Adipocyte (in vitro differentiated cells): ENCODE results near the gene DNAH12.

Source experiments
- DNase-seq: peaks from one replicate; pipeline ENCODE4 v3.0.0-alpha.2; 2015; ENCODE audit warnings: low read depth
- H3K27me3 ChIP-seq: replicated peaks from 2 replicates; pipeline ENCODE4 v1.7.0; 2013; ENCODE audit warnings: mild to moderate bottlenecking, low read length, moderate library complexity; ENCODE audit not compliant: control insufficient read depth, insufficient read depth
- H3K36me3 ChIP-seq: 2 replicates; pipeline ENCODE4 v1.7.0; 2013; ENCODE audit warnings: low read length, mild to moderate bottlenecking, moderate library complexity; ENCODE audit not compliant: control insufficient read depth, insufficient read depth, severe bottlenecking
- H3K4me1 ChIP-seq: 2 replicates; pipeline ENCODE4 v1.7.0; 2013; ENCODE audit warnings: mild to moderate bottlenecking, low read length, moderate library complexity; ENCODE audit not compliant: control insufficient read depth, insufficient read depth
- H3K4me3 ChIP-seq: 2 replicates; pipeline ENCODE4 v1.7.0; 2013; ENCODE audit warnings: mild to moderate bottlenecking, low read length, moderate library complexity
- H3K9ac ChIP-seq: 2 replicates; pipeline ENCODE4 v1.7.0; 2013; ENCODE audit warnings: mild to moderate bottlenecking, low read length, moderate library complexity
- H3K9me3 ChIP-seq: 2 replicates; pipeline ENCODE4 v1.7.0; 2013; ENCODE audit warnings: mild to moderate bottlenecking, low read length, moderate library complexity; ENCODE audit not compliant: control insufficient read depth

The DNAH12 gene

DNA sequence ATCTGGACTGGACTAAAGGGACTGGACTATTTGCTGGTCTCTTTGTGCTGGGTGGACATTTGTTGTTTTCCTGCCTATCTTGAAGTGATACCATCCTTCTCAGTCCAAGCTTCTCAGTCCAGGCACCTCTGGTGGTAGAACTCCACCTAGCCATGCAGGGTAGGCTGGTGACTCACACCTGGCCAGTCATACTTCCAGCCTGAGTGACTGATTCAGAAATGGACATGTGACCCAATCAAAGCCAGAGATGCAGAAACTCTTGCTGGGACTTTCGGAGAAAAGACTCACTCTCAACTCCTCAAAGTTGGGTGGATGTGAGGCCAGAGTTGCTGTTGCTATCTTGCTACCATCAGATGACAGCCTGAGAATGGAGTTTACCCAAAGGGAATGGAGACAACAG, 246.1 kb downstream of the DNAH12 start:
- Histone ChIP-seq H3K4me1 (no peaks in the 10 kb centered on the region), H3K36me3 (no peaks in the 10 kb centered on the region), H3K27me3 (no peaks in the 10 kb centered on the region), H3K9ac (no peak overlapping the region), H3K9me3 (no peaks in the 10 kb centered on the region), H3K4me3 (no peak overlapping the region)
- DNase-seq, result no peak

DNA sequence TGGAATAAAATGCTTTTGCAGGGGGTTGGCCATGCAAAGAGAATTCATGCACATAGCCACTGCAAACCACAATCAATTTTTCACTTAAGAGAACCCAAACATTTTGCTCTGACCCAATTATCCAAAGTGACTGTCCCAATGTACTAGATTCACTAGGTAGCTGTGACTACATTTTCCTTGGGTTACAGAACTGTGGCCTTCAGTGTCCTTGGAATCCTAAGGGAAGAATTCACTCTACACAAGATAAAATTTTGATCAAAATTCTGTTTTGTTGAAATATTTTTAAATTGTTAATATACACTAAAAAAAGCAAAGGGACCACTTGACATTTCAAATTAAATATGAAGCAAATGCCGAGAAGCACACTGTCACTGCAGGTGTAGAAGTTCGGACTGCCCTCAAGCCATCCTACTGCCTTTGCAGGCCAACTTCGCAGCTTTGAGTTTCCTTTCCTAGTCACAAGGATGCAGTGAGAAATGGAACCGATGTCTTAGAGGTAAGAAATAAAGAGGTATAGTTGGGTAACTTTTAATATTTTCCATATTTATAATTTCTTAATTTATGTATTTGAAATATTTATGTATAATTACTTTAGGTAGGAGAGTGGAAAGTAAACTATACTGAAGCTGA, 251.1 kb downstream of the DNAH12 start:
- no peak overlapping the region for H3K9ac ChIP-seq
- no peaks in the 10 kb centered on the region for H3K4me1 ChIP-seq
- H3K36me3 ChIP-seq, result no peaks in the 10 kb centered on the region
- H3K9me3 ChIP-seq, result no peaks in the 10 kb centered on the region
- no peaks in the 10 kb centered on the region for H3K27me3 ChIP-seq
- DNase-seq, result no peak
- H3K4me3 ChIP-seq, result no peak overlapping the region

- H3K36me3 ChIP-seq, result no peaks in the 10 kb centered on the region
- H3K9me3 ChIP-seq, result no peaks in the 10 kb centered on the region
- no peaks in the 10 kb centered on the region for H3K27me3 ChIP-seq
- no peak within 1 kb of the TSS for H3K9ac ChIP-seq
- DNase-seq, result no peak
- no peaks in the 10 kb centered on the region for H3K4me1 ChIP-seq
- no peak within 1 kb of the TSS for H3K4me3 ChIP-seq
These were observed 251.8 kb downstream of the DNAH12 start, which contains the start of gene ASB14 for GRCh38 chr3:57292159-57292896. Gene ASB14 (minus strand): TSS chr3:57292685. CDS start chr3:57292033, 652 bp downstream.

- Histone ChIP-seq H3K4me1 (no peaks in the 10 kb centered on the region), H3K4me3 (no peak overlapping the region), H3K36me3 (no peaks in the 10 kb centered on the region), H3K27me3 (no peaks in the 10 kb centered on the region), H3K9me3 (peaks cover 4% of the 10 kb centered on the region), H3K9ac (no peak overlapping the region)
- no peak for DNase-seq
These were observed 255.7 kb downstream of the DNAH12 start for GRCh38 chr3:57288403-57288802.

- H3K9ac ChIP-seq, result no peak overlapping the region
- H3K9me3 ChIP-seq, result peaks cover 4% of the 10 kb centered on the region
- H3K36me3 ChIP-seq, result no peaks in the 10 kb centered on the region
These were observed 256.9 kb downstream of the DNAH12 start for GRCh38 chr3:57287205-57287604.

GRCh38 chr3:57283334-57283733, 260.8 kb downstream of the DNAH12 start:
- Histone ChIP-seq H3K4me3 (no peak overlapping the region), H3K9me3 (peaks cover 4% of the 10 kb centered on the region), H3K27me3 (no peaks in the 10 kb centered on the region), H3K4me1 (peaks cover 4% of the 10 kb centered on the region), H3K9ac (no peak overlapping the region), H3K36me3 (no peaks in the 10 kb centered on the region)
- DNase-seq, result no peak

More at GRCh38 chr3:57287205-57287604, 256.9 kb downstream of the DNAH12 start:
- H3K4me1 ChIP-seq, result no peaks in the 10 kb centered on the region
- H3K27me3 ChIP-seq, result no peaks in the 10 kb centered on the region
- H3K4me3 ChIP-seq, result no peak overlapping the region
- DNase-seq, result no peak

GRCh38 chr3:57281715-57282114, 262.4 kb downstream of the DNAH12 start:
- Histone ChIP-seq H3K36me3 (no peaks in the 10 kb centered on the region), H3K4me1 (peaks cover 4% of the 10 kb centered on the region), H3K27me3 (no peaks in the 10 kb centered on the region), H3K9me3 (peaks cover 4% of the 10 kb centered on the region), H3K9ac (no peak overlapping the region), H3K4me3 (no peak overlapping the region)
- no peak for DNase-seq

DNA sequence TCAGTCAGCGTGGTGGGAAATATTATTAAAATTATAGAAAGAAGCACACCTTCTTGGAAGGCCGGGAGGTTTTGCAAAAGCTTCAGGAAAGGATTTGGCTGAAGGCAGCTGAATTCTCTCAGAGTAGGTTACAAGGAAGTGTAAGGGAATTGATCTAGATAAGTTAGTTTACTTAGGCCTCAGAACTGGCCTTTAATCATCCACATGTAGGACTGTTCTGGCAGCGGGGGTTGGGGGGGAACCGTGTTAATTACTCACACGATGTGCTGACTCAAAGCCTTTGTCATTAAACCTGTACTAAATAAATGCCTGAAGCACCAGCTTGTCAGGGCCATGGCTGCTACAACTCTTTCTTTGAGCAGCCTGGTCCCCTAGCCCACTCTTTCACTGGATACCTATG, 264.5 kb downstream of the DNAH12 start:
- Histone ChIP-seq H3K36me3 (peaks cover 3% of the 10 kb centered on the region), H3K9me3 (no peaks in the 10 kb centered on the region), H3K27me3 (no peaks in the 10 kb centered on the region), H3K4me3 (no peak overlapping the region), H3K9ac (no peak overlapping the region), H3K4me1 (peaks cover 4% of the 10 kb centered on the region)
- no peak for DNase-seq

- no peak for DNase-seq
- peaks cover 6% of the 10 kb centered on the region for H3K36me3 ChIP-seq
These were observed 265.9 kb downstream of the DNAH12 start for GRCh38 chr3:57278237-57278636.

DNA sequence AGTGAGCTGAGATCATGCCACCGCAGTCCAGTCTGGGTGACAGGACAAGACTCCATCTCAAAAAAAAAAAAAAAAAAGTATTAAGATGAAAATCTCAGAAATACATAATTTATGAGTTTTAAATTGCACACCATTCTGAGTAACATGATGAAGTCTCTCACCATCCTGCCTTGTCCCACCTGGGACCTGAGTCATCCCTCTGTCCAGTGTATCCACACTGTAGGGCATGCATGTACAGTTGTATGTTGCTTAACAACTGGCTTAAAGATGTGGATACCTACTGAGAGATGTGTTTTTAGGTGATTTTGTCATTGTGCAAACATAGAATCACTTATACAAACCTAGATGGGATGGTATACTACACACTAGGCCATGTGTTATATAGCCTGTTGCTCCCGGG, 268.8 kb downstream of the DNAH12 start:
- Histone ChIP-seq H3K9me3 (no peaks in the 10 kb centered on the region), H3K27me3 (no peaks in the 10 kb centered on the region), H3K4me3 (no peak overlapping the region), H3K9ac (no peak overlapping the region), H3K4me1 (no peaks in the 10 kb centered on the region), H3K36me3 (peaks cover 13% of the 10 kb centered on the region)
- DNase-seq, result no peak

More at GRCh38 chr3:57278237-57278636, 265.9 kb downstream of the DNAH12 start:
- Histone ChIP-seq H3K4me3 (no peak overlapping the region), H3K9ac (no peak overlapping the region), H3K27me3 (no peaks in the 10 kb centered on the region), H3K4me1 (peaks cover 4% of the 10 kb centered on the region), H3K9me3 (no peaks in the 10 kb centered on the region)

- DNase-seq, result no peak
- H3K4me3 ChIP-seq, result no peak overlapping the region
- no peaks in the 10 kb centered on the region for H3K9me3 ChIP-seq
- no peaks in the 10 kb centered on the region for H3K4me1 ChIP-seq
- no peaks in the 10 kb centered on the region for H3K27me3 ChIP-seq
- peaks cover 18% of the 10 kb centered on the region for H3K36me3 ChIP-seq
- H3K9ac ChIP-seq, result no peak overlapping the region
These were observed 269.3 kb downstream of the DNAH12 start for GRCh38 chr3:57274845-57275244.
